ENCODE data around the gene COX7C. TPM values are rescaled to one million over a fixed set of nuclear protein-coding genes. Genes with fewer than 3 reads are reported as not detected.

COX7C gene
- total RNA-seq, 1 donor from 2014 or later: 617 TPM

GRCh38 chr5:86596476-86596875 lies 21.3 kb upstream of the COX7C start:
- H3K27me3 Mint-ChIP-seq: no peaks in the 10 kb centered on the region
- DNase-seq (ENCODE audit: extremely low spot score, unreplicated experiment): no peak
- H3K9me3 Mint-ChIP-seq: no peaks in the 10 kb centered on the region
- no peaks in the 10 kb centered on the region for H3K36me3 Mint-ChIP-seq
- no peak overlapping the region for H3K27ac Mint-ChIP-seq
- H3K4me1 Mint-ChIP-seq (ENCODE audit: unreplicated experiment): no peaks in the 10 kb centered on the region
- H3K4me3 Mint-ChIP-seq: no peak overlapping the region
- no peak for TF ChIP-seq CTCF (conservative IDR thresholded peaks at IDR 0.05)

- no peaks in the 10 kb centered on the region for H3K36me3 Mint-ChIP-seq
- no peaks in the 10 kb centered on the region for H3K9me3 Mint-ChIP-seq
- H3K4me3 Mint-ChIP-seq: no peak overlapping the region
- H3K4me1 Mint-ChIP-seq (ENCODE audit: unreplicated experiment): no peaks in the 10 kb centered on the region
- H3K27ac Mint-ChIP-seq: no peak overlapping the region
- no peak for DNase-seq (ENCODE audit: extremely low spot score, unreplicated experiment)
- no peak for TF ChIP-seq CTCF (conservative IDR thresholded peaks at IDR 0.05)
- H3K27me3 Mint-ChIP-seq: no peaks in the 10 kb centered on the region
Measured at GRCh38 chr5:86605881-86606280, 11.9 kb upstream of the COX7C start.

GRCh38 chr5:86613455-86613854 lies 4.3 kb upstream of the COX7C start:
- H3K27ac Mint-ChIP-seq: no peak overlapping the region
- peaks cover 8% of the 10 kb centered on the region for H3K36me3 Mint-ChIP-seq
- peaks cover 5% of the 10 kb centered on the region for H3K4me1 Mint-ChIP-seq (ENCODE audit: unreplicated experiment)
- DNase-seq (ENCODE audit: extremely low spot score, unreplicated experiment): no peak
- peaks cover 5% of the 10 kb centered on the region for H3K9me3 Mint-ChIP-seq
- no peak for TF ChIP-seq CTCF (conservative IDR thresholded peaks at IDR 0.05)
- no peaks in the 10 kb centered on the region for H3K27me3 Mint-ChIP-seq
- H3K4me3 Mint-ChIP-seq: no peak overlapping the region

GRCh38 chr5:86617309-86617755 lies 409 bp upstream of the COX7C start:
- Mint-ChIP-seq H3K27me3 (no peaks in the 10 kb centered on the region), H3K36me3 (peaks cover 42% of the 10 kb centered on the region), H3K9me3 (peaks cover 5% of the 10 kb centered on the region), H3K4me3 (peak overlapping the region; percentile 99), H3K27ac (peak overlapping the region; percentile 99), H3K4me1 (ENCODE audit: unreplicated experiment) (peaks cover 10% of the 10 kb centered on the region)
- no peak for DNase-seq (ENCODE audit: extremely low spot score, unreplicated experiment)
- TF ChIP-seq CTCF (conservative IDR thresholded peaks at IDR 0.05): no peak

- H3K4me3 Mint-ChIP-seq: no peak overlapping the region
- H3K4me1 Mint-ChIP-seq (ENCODE audit: unreplicated experiment): peaks cover 5% of the 10 kb centered on the region
- H3K27me3 Mint-ChIP-seq: no peaks in the 10 kb centered on the region
- peaks cover 38% of the 10 kb centered on the region for H3K36me3 Mint-ChIP-seq
- no peaks in the 10 kb centered on the region for H3K9me3 Mint-ChIP-seq
- TF ChIP-seq CTCF (conservative IDR thresholded peaks at IDR 0.05): no peak
- no peak for DNase-seq (ENCODE audit: extremely low spot score, unreplicated experiment)
- no peak overlapping the region for H3K27ac Mint-ChIP-seq
Measured at GRCh38 chr5:86623785-86624483, 6.2 kb downstream of the COX7C start.
